Muscle layer of colon (tissue), 2 donors: ENCODE data around the gene ADIPOR2.
"Not testable (repeated sequence)": the region's sequence is repeated elsewhere in the genome, so short reads cannot be mapped to it uniquely, and the experiment has no call there.

Source experiments
- H3K27ac ChIP-seq: one replicate; pipeline ENCODE4 v1.7.0; 2013; ENCODE audit warnings: low read depth, mild to moderate bottlenecking, low read length, moderate library complexity
- H3K27me3 ChIP-seq, 2 donors: one replicate each; pipeline ENCODE4 v1.7.0; 2013; ENCODE audit warnings: low read length in 2 of 2, mild to moderate bottlenecking in 2 of 2; ENCODE audit not compliant: insufficient read depth in 2 of 2, control insufficient read depth in 1 of 2
- H3K36me3 ChIP-seq: one replicate; pipeline ENCODE4 v1.7.0; 2013; ENCODE audit warnings: mild to moderate bottlenecking, low read length; ENCODE audit not compliant: insufficient read depth
- H3K4me1 ChIP-seq: one replicate; pipeline ENCODE4 v1.7.0; 2013; ENCODE audit warnings: mild to moderate bottlenecking, low read length; ENCODE audit not compliant: insufficient read depth
- H3K4me3 ChIP-seq, 2 donors: one replicate each; pipeline ENCODE4 v1.7.0; 2013; ENCODE audit warnings: low read length in 2 of 2, low read depth in 1 of 2, mild to moderate bottlenecking in 1 of 2, moderate library complexity in 1 of 2
- H3K9ac ChIP-seq: one replicate; pipeline ENCODE4 v1.7.0; 2013; ENCODE audit warnings: low read length
- H3K9me3 ChIP-seq: one replicate; pipeline ENCODE4 v1.7.0; 2013; ENCODE audit warnings: mild to moderate bottlenecking, low read length
- donor health status: abdominal sarcoma.
- donor health status: Adenocarcinoma of cecum.

Gene ADIPOR2

DNA sequence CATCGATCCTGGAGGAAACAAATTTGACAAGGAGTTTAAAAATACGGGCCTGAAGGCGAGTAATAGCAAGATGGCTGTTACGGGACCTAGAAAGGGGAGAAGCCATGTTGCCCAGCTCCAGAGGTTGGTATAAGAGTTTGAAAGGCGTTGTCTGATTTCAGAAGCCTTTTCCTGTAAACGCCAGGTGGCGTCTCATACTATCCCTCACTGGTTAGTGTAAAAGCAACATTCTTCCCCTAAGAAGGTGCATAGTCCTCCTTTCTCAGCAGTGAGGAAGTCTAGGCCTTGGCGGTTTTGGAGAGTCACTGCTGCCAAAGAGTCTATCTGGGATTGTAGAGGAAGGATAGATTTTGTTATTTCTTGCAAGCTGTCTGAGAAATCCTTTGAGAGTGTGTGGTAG lies 20.0 kb downstream of the ADIPOR2 start:
- not testable (repeated sequence) for H3K9ac ChIP-seq, H3K36me3 ChIP-seq, H3K4me3 ChIP-seq, H3K27me3 ChIP-seq, H3K9me3 ChIP-seq, H3K4me1 ChIP-seq, H3K27ac ChIP-seq

DNA sequence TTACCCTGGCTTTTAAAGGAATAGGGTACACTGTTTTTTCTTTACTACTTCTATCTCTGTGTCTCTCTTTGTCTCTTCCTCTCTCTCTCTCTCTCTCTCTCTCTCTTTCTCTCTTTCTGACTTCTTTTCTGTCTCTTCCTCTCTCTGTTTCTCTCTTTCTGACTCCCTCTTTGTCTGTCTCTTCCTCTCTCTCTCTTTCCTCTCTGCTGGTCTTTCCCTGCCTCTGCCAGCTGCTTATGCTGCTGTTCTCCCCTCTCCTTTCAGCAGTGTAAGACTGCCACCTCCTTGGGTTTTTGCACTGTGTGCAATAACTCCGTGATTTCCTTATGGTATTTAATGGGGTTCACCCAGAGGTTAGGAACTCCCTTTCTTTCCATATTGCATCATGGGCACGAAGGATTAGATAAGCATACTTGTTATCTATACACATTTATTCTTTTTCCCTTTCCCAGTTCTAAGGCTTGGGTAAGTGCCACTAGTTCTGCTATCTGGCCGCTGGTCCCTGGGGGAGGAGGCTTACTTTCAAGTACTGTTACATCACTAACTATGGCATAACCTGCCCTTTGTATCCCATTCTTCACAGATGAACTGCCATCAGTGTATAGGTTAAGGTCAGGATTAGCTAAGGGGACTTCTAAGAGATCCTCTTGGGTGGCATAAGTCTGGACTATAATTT lies 20.8 kb downstream of the ADIPOR2 start:
- not testable (repeated sequence) for H3K27me3 ChIP-seq, H3K27ac ChIP-seq, H3K9ac ChIP-seq

DNA sequence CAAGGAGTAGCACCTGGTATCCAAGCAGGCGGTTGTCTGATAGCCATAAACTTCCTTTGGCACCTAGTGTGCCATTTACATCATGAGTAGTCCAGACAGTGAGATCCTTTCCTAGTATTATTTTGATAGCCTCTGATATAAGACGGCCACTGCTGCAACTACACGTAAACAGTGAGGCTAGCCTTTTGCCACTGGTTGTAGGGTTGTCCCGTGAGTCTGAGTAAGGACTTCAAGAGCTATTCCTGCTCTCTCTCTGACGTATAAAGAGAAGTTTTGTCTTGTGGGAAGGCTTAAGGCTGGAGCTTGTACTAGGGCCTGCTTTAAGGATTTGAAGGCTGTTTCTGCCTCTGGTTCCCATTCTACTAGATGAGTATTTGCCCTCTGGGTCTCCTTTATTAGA lies 21.4 kb downstream of the ADIPOR2 start:
- H3K4me3 ChIP-seq, H3K9ac ChIP-seq, H3K9me3 ChIP-seq, H3K27ac ChIP-seq, H3K27me3 ChIP-seq, H3K4me1 ChIP-seq, H3K36me3 ChIP-seq: not testable (repeated sequence)

More for the DNA sequence above, 20.8 kb downstream of the ADIPOR2 start:
- not testable (repeated sequence) for H3K4me1 ChIP-seq, H3K36me3 ChIP-seq, H3K9me3 ChIP-seq, H3K4me3 ChIP-seq

DNA sequence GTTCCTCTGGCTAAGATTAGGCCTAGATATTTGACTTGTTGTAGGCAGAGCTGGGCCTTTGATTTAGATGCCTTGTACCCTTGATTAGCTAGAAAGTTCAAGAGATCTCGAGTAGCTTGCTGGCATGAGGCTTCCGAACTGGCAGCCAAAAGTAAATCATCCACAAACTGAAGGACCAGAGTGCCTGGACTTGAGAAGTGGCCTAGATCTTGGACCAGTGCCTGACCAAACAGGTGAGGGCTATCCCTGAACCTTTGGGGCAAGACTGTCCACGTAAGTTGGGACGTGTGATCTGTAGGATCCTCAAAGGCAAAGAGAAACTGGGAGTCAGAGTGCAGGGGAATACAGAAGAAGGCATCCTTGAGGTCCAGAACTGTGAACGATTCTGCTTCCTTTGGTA lies 22.0 kb downstream of the ADIPOR2 start:
- H3K27me3 ChIP-seq, H3K27ac ChIP-seq, H3K4me3 ChIP-seq, H3K36me3 ChIP-seq, H3K9me3 ChIP-seq, H3K4me1 ChIP-seq, H3K9ac ChIP-seq: not testable (repeated sequence)

DNA sequence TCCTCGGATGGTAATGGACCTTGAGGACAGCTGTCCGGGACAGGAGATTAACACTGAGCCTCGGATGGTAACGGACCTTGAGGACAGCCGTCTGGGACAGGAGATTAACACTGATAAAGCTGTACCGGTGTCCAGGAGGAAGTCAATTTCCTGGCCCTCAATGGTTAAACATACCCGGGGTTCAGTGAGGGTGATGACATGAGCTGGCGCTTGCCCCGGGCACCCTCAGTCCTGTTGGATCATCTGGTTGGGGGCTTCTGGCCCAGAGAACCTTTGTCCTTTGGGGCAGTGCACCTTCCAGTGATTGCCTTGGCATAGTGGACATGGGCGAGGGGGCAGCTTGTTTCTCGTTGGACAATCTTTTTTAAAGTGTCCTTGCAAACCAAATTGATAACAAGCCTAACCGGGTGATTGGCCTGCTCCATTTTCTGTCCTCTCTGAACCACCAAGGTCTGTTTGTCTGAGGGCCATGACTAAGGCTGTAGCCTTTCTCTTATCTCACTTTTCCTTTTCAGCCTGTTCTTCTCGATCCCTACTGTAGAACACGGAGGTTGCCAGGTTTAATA lies 23.0 kb downstream of the ADIPOR2 start:
- peaks cover 13% of the 10 kb centered on the region for H3K4me1 ChIP-seq
- H3K4me3 ChIP-seq, H3K27me3 ChIP-seq, H3K9me3 ChIP-seq, H3K36me3 ChIP-seq, H3K9ac ChIP-seq, H3K27ac ChIP-seq: not testable (repeated sequence)

DNA sequence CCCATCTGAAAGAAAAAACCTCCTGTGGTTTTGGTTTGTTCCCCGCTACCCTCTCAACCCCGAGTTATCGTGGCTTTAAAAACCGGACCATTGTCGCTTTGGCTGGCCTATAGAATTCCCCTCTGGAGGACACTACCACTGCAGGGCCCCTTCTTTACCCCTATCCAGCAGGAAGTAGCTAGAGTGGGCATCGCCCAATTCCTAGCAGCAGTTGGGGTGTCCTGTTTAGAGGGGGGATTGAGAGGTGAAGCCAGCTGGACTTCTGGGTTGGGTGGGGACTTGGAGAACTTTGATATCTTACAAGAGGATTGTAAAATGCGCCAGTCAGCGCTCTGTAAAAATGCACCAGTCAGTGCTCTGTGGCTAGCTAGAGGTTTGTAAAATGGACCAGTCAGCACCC lies 24.6 kb downstream of the ADIPOR2 start:
- H3K27ac ChIP-seq, H3K9ac ChIP-seq, H3K36me3 ChIP-seq, H3K9me3 ChIP-seq, H3K27me3 ChIP-seq, H3K4me3 ChIP-seq: not testable (repeated sequence)
- H3K4me1 ChIP-seq, result peaks cover 25% of the 10 kb centered on the region

DNA sequence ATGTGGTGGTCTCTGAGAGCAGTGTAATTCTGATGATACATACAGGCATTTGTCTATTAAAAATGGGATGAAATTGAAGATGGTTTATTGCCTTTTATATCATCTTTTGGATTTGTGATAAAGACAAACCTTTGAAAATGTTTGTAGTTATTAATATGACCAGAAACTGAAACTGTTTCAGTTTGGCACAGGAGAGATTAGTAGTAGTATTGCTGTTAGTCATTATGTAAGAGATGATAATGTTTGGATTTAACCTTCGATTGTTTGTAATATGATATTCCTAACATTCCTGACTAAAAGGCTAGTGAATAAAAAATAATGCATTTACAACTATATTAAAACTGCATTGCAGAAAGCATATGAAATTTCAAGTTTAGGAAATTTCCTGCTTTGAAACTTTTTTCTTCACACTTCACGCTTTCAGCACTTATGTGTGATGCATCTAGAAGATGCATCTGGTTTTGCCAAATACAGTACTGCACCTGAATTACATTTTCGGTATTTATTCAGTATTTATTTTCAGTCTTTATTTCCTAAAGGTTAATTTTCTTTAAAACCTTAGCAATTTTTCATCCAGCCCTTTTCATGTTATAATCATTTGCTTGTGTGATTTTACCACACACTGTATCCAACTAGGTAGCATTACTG lies 25.5 kb downstream of the ADIPOR2 start:
- Histone ChIP-seq H3K36me3 (no peaks in the 10 kb centered on the region), H3K4me1 (peaks cover 25% of the 10 kb centered on the region), H3K4me3 (no peak overlapping the region), H3K9me3 (no peaks in the 10 kb centered on the region), H3K27me3 (no peaks in the 10 kb centered on the region), H3K9ac (no peak overlapping the region), H3K27ac (no peak overlapping the region)

DNA sequence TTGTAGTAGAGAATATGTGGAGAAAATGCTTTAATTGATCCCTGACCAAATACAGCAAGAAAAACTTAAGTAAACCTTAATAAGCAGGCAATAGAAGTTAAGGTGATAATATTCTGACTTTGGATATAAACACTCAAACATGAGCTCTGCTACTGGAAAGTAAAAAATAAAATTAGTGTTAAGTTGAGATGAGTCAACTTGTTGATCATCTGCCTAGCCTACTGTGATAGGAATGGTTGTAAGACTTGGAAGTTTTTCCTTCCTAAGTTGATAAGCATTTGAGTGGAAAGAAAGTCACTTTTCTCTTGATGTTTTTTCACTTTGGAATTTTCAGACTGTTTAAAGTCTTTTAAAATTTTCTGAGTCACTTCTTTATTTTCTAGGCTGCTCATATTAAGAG lies 26.0 kb downstream of the ADIPOR2 start:
- H3K4me1 ChIP-seq, result peaks cover 25% of the 10 kb centered on the region
- no peaks in the 10 kb centered on the region for H3K9me3 ChIP-seq
- no peak overlapping the region for H3K4me3 ChIP-seq
- no peak overlapping the region for H3K9ac ChIP-seq
- no peaks in the 10 kb centered on the region for H3K27me3 ChIP-seq
- no peak overlapping the region for H3K27ac ChIP-seq
- H3K36me3 ChIP-seq, result no peaks in the 10 kb centered on the region

DNA sequence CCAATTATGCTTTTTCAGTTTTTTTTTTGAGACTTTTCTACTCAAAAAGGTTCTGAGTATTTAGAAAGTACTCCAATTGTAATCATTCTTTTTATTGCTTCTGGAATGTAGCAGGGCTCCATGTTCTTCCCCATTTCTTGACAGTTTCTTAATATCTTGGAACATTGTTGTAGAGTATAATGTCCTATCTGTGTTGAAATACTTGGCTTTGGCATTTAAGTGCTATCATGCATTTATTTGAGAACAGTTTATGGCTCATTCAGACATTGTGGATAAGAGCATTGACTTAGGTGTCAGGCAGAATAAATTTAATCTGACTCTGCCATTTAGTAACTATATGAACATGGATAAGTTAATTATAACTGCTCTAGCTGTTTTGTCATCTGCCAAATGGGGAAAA lies 28.3 kb downstream of the ADIPOR2 start:
- H3K9ac ChIP-seq, result no peak overlapping the region
- no peaks in the 10 kb centered on the region for H3K27me3 ChIP-seq
- H3K36me3 ChIP-seq, result no peaks in the 10 kb centered on the region
- no peak overlapping the region for H3K27ac ChIP-seq
- peaks cover 25% of the 10 kb centered on the region for H3K4me1 ChIP-seq
- H3K9me3 ChIP-seq, result no peaks in the 10 kb centered on the region
- no peak overlapping the region for H3K4me3 ChIP-seq

DNA sequence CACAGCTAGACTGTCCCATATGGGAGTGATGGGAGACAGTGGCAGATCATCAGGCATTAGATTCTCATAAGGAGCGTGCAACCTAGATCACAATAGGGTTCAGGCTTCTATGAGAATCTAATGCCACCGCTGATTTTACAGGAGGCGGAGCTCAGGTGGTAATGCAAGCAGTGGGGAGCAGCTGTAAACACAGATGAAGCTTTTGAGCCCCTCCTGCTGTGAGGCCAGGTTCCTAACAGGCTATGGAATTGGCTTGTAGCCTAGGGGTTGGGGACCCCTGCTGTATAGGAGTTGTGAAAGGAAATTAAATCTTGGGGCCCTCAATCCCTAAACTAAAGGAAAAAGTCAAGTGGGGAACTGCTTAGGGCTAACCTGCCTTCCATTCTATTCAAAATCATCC lies 29.6 kb downstream of the ADIPOR2 start:
- H3K4me3 ChIP-seq, result no peak overlapping the region
- no peaks in the 10 kb centered on the region for H3K9me3 ChIP-seq
- no peaks in the 10 kb centered on the region for H3K36me3 ChIP-seq
- no peak overlapping the region for H3K27ac ChIP-seq
- H3K27me3 ChIP-seq, result no peaks in the 10 kb centered on the region
- H3K9ac ChIP-seq, result no peak overlapping the region
- peaks cover 25% of the 10 kb centered on the region for H3K4me1 ChIP-seq

DNA sequence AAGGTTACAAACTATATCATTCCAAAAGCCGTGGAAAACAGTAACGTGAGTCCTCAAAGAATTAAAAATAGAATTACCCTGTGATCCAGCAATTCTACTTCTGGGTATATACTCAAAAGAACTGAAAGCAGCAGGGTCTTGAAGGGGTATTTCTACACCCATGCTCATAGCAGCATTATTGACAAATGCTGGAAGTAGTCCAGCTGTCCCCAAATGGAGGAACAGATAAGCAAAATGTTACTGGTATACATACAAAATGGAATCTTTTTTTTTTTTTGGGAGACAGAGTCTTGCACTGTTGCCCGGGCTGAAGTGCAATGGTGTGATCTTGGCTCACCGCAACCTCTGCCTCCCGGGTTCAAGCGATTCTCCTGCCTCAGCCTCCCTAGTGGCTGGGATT lies 32.9 kb downstream of the ADIPOR2 start:
- Histone ChIP-seq H3K9ac (no peak overlapping the region), H3K4me3 (no peak overlapping the region), H3K36me3 (no peaks in the 10 kb centered on the region), H3K4me1 (peaks cover 13% of the 10 kb centered on the region), H3K27me3 (no peaks in the 10 kb centered on the region), H3K27ac (no peak overlapping the region), H3K9me3 (no peaks in the 10 kb centered on the region)

DNA sequence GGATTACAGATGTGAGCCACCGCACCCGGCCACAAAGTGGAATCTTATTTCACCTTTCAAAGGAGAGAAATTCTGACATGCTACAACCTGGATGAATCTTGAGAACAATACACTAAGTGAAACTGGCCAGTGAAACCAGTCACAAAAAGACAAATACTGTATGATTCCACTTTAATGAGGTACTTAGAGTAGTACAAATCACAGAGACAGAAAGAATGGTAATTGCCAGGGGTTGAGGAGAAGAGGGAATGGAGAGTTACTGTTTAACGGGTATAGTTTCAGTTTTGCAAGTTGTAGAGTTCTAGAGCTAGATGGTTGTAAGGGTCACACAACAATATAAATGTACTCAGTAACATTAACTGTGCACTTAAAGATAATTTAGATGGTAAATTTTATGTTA lies 33.4 kb downstream of the ADIPOR2 start:
- Histone ChIP-seq H3K4me1 (peaks cover 8% of the 10 kb centered on the region), H3K9ac (no peak overlapping the region), H3K9me3 (no peaks in the 10 kb centered on the region), H3K36me3 (no peaks in the 10 kb centered on the region), H3K4me3 (no peak overlapping the region), H3K27me3 (no peaks in the 10 kb centered on the region), H3K27ac (no peak overlapping the region)
